Measurements from ENCODE around the gene SLC16A1.
"Not testable (repeated sequence)": the region's sequence is repeated elsewhere in the genome, so short reads cannot be mapped to it uniquely, and the experiment has no call there.

SLC16A1 gene, protein sequence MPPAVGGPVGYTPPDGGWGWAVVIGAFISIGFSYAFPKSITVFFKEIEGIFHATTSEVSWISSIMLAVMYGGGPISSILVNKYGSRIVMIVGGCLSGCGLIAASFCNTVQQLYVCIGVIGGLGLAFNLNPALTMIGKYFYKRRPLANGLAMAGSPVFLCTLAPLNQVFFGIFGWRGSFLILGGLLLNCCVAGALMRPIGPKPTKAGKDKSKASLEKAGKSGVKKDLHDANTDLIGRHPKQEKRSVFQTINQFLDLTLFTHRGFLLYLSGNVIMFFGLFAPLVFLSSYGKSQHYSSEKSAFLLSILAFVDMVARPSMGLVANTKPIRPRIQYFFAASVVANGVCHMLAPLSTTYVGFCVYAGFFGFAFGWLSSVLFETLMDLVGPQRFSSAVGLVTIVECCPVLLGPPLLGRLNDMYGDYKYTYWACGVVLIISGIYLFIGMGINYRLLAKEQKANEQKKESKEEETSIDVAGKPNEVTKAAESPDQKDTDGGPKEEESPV

GRCh38 chr1:112955773-112956543, at the start of gene SLC16A1:
SLC16A1 (minus strand) TSS chr1:112956196; CDS start chr1:112929308, 26,888 bp downstream.
- peak; percentile 88 for DNase-seq (ENCODE audit: low spot score)

DNA sequence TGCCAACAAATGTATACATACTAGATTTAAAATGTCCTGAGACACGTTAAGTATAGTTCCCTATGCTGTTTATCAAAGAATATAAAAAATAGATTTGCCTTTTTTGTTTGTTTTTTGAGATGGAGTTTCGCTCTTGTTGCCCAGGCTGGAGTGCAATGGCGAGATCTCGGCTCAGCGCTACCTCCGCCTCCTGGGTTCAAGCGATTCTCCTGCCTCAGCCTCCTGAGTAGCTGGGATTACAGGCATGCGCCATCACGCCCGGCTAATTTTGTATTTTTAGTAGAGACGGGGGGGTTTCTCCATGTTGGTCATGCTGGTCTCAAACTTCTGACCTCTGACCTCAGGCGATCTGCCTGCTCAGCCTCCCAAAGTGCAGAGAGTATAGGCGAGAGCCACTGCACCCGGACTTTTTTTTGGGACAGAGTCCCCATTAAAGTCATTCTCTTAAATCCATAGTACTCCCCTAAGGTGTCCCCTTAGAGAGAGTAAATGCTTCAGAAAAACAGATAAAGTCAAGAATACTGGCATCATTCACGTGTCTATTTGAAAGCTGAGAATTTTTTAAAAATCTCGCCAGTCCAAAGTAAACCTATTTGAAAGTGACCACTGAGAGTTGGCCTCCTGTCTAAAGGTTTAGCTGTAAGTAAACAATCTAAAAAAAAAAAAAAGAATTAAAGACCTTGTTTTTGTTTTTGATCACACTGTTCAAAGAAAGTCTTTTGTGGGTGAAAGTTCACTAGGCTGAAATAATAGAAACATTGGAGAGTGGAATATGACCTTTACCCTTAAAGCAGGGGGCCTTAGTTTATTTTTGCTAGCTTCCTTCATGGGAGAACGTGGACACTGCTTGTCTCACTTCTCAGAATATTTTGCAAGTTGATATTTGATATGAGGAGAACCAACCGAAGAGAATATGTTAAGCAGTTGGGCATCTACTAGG, 48.0 kb upstream of the SLC16A1 start:
- DNase-seq (ENCODE audit: low spot score): no peak

GRCh38 chr1:113002297-113002696, 46.3 kb upstream of the SLC16A1 start:
- no peak for DNase-seq (ENCODE audit: low spot score)

- DNase-seq (ENCODE audit: low spot score): no peak
Observed at GRCh38 chr1:112998592-112999235, 42.7 kb upstream of the SLC16A1 start.

GRCh38 chr1:112997781-112998180, 41.8 kb upstream of the SLC16A1 start:
- no peak for DNase-seq (ENCODE audit: low spot score)

DNA sequence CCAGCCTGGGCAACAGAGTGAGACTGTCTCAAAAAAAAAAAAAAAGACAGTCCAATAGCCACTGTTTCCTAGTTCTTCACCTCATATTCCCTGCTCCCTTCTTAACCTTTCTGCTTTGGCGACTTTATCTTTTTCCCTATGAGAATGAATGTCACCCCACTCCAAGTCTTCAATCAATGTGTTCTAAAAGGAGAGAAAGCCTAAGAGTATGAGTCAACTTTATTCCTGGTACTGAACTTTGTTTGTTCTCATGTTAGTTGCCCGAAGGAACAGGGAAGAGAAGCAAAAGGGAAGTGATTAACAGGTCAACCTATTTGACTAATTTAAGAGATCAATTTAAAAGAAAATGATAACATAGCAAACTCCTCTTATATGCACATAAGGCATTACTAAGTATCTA, 39.9 kb upstream of the SLC16A1 start:
- DNase-seq (ENCODE audit: low spot score): no peak

DNA sequence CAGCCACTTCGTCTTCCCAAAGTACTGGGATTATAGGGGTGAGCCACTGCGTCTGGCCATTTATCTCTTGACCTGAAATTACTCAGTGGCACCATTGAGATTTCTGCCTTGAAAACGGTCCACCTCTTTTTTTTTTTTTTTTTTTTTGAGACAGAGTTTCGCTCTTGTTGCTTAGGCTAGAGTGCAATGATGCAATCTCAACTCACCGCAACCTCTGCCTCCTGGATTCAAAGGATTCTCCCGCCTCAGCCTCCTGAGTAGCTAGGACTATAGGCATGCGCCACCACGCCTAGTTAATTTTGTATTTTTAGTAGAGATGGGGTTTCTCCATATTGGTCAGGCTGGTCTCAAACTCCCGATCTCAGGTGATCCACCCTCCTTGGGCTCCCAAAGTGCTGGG, 39.0 kb upstream of the SLC16A1 start:
- DNase-seq (ENCODE audit: low spot score): not testable (repeated sequence)

DNA sequence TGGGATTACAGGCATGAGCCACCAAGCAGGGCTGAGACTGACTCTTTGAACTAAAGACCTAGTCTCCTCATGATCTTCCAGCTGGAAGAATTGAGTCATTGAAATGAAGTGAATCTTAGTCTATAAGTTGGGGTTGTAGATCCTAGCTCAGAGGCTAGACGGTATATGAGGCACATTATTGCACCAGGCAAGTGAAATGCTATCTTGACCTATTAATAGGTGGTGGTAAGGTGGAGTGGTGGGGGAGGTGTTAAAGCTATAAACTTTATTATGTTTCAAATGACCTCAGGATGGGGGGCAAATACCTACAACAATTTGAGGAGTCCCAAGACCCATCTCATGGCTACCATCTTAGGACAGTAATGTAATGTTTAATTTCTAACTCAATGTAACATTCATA, 36.8 kb upstream of the SLC16A1 start:
- DNase-seq (ENCODE audit: low spot score): no peak

DNA sequence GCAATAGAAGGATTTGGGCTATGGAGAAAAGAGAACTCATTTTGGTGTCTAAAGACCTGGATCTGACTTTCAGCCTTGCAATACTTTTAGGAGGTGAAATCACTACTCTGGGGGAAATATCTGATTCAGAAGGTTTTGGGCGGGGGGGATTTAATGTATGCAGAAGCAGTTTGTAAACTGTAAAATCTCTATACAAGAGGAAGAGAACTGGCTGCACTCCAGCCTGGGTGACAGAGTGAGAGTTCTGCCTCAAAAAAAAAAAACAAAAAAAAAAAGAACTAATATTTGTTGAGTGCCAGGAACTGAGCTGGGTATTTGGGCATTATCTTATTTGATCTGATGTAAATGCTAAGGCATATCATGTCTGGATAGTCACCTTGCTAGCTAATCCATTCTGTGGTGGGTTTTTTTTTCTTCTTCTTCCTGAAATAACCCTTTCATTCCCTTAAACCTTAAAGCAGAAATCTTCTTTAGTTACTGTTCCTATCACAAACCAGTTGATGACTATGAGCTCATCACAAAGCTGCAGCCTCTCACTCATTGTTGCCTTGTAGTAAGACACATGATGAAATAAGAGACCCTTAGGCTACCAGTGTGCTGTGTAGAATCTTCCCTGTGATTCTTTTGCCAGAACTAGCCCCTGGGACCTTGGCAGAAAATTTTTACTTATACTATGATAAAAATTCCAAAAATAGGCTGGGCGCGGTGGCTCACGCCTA, 35.6 kb upstream of the SLC16A1 start:
- no peak for DNase-seq (ENCODE audit: low spot score)

DNA sequence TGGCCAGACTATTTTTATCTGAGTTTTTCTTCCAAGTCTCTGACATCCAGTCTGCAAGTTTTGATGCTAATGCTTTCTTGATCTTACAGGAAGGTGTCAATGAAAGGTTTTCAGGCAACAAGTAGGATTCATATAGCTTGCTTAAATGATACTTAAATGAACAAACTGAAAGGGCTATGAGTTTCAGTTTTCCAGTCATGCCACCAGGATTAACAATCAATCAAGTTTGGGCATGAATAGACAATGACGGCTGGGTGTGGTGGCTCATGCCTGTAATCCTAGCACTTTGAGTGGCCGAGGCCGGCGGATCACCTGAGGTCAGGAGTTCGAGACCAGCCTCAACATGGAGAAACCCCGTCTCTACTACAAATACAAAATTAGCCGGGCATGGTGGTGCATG, 34.3 kb upstream of the SLC16A1 start:
- no peak for DNase-seq (ENCODE audit: low spot score)

- DNase-seq (ENCODE audit: low spot score): no peak
Observed at GRCh38 chr1:112988367-112988766, 32.4 kb upstream of the SLC16A1 start.

GRCh38 chr1:112985123-112985522, 29.1 kb upstream of the SLC16A1 start:
- no peak for DNase-seq (ENCODE audit: low spot score)

DNA sequence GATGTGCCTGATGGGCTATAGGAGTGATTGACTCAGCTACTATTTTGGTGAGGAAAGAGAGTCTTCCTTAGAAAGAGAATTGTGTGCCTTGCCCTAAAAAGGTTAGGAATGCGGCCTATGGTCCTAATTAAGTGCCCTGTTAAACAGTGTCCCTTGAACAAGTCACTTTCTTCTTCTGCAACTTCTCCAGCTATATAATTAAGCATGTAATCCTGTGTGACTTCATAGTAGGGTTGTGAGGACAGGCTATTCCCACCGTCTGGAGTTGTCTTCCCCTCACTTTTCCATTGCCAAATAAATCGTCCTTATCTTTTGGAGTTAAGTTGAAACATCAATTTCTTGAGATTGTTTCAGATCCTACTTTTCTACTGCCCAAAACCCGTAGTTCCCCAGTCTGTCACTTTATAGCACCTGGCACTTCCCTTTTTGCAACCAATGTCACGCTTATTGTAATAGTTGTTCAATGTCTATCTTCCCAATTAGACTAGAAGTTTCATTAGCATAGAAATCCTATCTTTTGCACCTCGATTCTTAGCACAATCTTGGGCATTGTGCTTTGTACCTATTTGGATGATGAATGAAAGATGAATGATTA, 27.6 kb upstream of the SLC16A1 start:
- DNase-seq (ENCODE audit: low spot score): no peak

DNA sequence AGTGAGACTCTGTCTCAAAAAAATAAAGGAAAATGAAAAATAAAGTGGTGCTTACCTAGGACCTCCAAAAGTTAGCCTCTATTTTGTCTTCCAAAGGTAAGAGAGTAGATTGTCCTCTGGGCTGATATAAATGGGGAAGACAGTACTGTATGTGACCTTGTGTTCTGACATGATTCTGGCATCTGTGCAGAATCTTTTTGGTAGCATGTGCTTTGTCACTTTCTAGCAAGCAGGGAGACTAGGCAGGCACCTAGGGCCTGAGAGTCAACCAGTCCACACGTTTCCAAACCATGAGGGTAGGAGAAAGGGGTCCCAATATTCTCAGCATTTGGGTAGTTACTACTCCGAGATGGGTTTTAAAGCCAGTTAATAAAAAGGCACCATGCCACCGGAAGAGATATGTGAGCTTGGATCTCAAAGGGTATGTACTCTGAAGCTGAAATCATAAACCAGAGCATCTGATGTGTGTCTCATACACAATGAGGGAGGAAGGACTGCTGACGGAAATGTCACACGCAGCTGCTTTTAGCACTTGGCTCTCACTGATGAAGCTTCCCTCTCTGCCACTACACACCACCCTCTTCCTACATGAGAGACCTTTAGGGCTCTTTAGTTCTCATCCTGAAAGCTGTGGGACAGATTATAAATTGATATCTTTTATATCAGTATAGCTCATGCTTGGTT, 27.0 kb upstream of the SLC16A1 start:
- no peak for DNase-seq (ENCODE audit: low spot score)

- DNase-seq (ENCODE audit: low spot score): no peak
Observed at GRCh38 chr1:112982328-112982727, 26.3 kb upstream of the SLC16A1 start.

- DNase-seq (ENCODE audit: low spot score): not testable (repeated sequence)
Observed at GRCh38 chr1:112981834-112982233, 25.8 kb upstream of the SLC16A1 start.

DNA sequence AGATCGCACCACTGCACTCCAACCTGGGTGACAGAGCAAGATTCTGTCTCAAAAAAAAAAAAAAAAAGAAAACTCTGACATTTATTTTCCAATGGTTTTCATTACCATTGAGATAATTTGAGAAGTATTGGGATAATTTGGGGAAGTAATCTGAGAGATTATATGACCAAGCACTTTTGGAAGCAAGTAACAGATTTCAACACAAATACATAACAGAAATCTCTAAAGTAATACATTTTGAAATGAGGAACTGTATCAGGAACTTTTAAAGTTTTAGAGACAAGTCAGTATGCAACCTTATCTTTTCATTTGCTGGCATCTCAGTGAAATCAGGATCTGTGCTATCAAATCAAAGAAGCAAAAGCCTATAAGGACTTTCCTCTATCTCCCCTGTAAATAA, 25.4 kb upstream of the SLC16A1 start:
- DNase-seq (ENCODE audit: low spot score): no peak

- DNase-seq (ENCODE audit: low spot score): no peak
Observed at GRCh38 chr1:112975336-112975735, 19.3 kb upstream of the SLC16A1 start.

GRCh38 chr1:112974646-112975045, 18.6 kb upstream of the SLC16A1 start:
- no peak for DNase-seq (ENCODE audit: low spot score)

DNA sequence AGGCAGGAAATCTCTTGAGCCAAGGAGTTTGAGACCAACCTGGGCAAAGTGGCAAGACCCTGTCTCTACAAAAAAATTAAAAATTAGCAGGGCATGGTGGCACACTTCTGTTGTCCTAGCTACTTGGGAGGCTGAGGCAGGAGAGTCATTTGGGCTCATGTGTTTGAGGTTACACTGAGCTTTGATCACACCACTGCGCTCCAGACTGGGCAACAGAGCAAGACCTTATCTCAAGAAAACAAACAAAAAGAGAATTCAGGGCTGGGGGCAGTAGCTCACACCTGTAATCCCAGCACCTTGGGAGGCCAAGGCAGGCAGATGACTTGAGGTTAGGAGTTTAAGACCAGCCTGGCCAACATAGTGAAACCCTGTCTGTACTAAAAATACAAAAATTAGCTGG, 17.8 kb upstream of the SLC16A1 start:
- DNase-seq (ENCODE audit: low spot score): no peak
